H9 (cell line): Measurements from ENCODE around the gene RNU1-1. TPM values are rescaled to one million over a fixed set of nuclear protein-coding genes. Genes with fewer than 3 reads are reported as not detected.
A peak's percentile ranks its signal among the peaks of the same experiment; 100 is the strongest.
"Not testable (repeated sequence)": the region's sequence is repeated elsewhere in the genome, so short reads cannot be mapped to it uniquely, and the experiment has no call there.

Source experiments
- DNase-seq: peaks from one replicate; pipeline ENCODE4 v3.0.0-alpha.2; 2017
- H2AFZ ChIP-seq: one replicate; pipeline ENCODE4 v1.6.1; 2013; ENCODE audit warnings: mild to moderate bottlenecking, low read length, control low read depth, moderate library complexity
- H2AK5ac ChIP-seq: 2 replicates; pipeline ENCODE4 v1.6.1; 2013; ENCODE audit warnings: low read length, control low read depth, mixed read lengths; ENCODE audit not compliant: insufficient read length
- H2BK120ac ChIP-seq: one replicate; pipeline ENCODE4 v1.6.1; 2013; ENCODE audit warnings: low read depth, mild to moderate bottlenecking, low read length, control low read depth, inconsistent platforms; ENCODE audit not compliant: poor library complexity, severe bottlenecking
- H2BK12ac ChIP-seq: 2 replicates; pipeline ENCODE4 v1.6.1; 2013; ENCODE audit warnings: low read length, control low read depth, mixed read lengths, low read depth; ENCODE audit not compliant: insufficient read length
- H2BK15ac ChIP-seq: 2 replicates; pipeline ENCODE4 v1.6.1; 2013; ENCODE audit warnings: low read depth, low read length, control low read depth
- H2BK20ac ChIP-seq: one replicate; pipeline ENCODE4 v1.6.1; 2013; ENCODE audit warnings: low read depth, mild to moderate bottlenecking, low read length, control low read depth, inconsistent platforms; ENCODE audit not compliant: poor library complexity, severe bottlenecking
- H2BK5ac ChIP-seq: 2 replicates; pipeline ENCODE4 v1.6.1; 2013; ENCODE audit warnings: low read length, control low read depth, mixed read lengths; ENCODE audit not compliant: insufficient read length
- H3K14ac ChIP-seq: 2 replicates; pipeline ENCODE4 v1.6.1; 2013; ENCODE audit warnings: low read length, control low read depth; ENCODE audit not compliant: insufficient read depth
- H3K18ac ChIP-seq: 2 replicates; pipeline ENCODE4 v1.6.1; 2013; ENCODE audit warnings: low read depth, mild to moderate bottlenecking, mixed read lengths, low read length, control low read depth; ENCODE audit not compliant: insufficient read length
- H3K23ac ChIP-seq: 2 replicates; pipeline ENCODE4 v1.6.1; 2013; ENCODE audit warnings: low read length, control low read depth, mixed read lengths, low read depth; ENCODE audit not compliant: insufficient read length
- H3K23me2 ChIP-seq: 2 replicates; pipeline ENCODE4 v1.6.1; 2013; ENCODE audit warnings: low read depth, mild to moderate bottlenecking, mixed read lengths, low read length, control low read depth; ENCODE audit not compliant: insufficient read length, poor library complexity, severe bottlenecking
- H3K27ac ChIP-seq: 2 replicates; pipeline ENCODE4 v1.5.1; 2013; ENCODE audit warnings: low read length, control low read depth, mixed read lengths, low read depth; ENCODE audit not compliant: insufficient read length
- H3K27me3 ChIP-seq: 2 replicates; pipeline ENCODE4 v1.6.1; 2013; ENCODE audit warnings: low read length, control low read depth, inconsistent platforms; ENCODE audit not compliant: insufficient read depth
- H3K4ac ChIP-seq: 2 replicates; pipeline ENCODE4 v1.6.1; 2013; ENCODE audit warnings: low read depth, mild to moderate bottlenecking, control low read depth, inconsistent platforms, low read length, moderate library complexity
- H3K4me1 ChIP-seq: 2 replicates; pipeline ENCODE4 v1.6.1; 2013; ENCODE audit warnings: low read length, control low read depth, inconsistent platforms; ENCODE audit not compliant: insufficient read depth
- H3K4me2 ChIP-seq: 2 replicates; pipeline ENCODE4 v1.6.1; 2013; ENCODE audit warnings: low read length, control low read depth, mixed read lengths; ENCODE audit not compliant: insufficient read length, insufficient read depth
- H3K56ac ChIP-seq: 2 replicates; pipeline ENCODE4 v1.6.1; 2013; ENCODE audit warnings: low read depth, mild to moderate bottlenecking, mixed read lengths, low read length, control low read depth; ENCODE audit not compliant: insufficient read length
- H3K79me1 ChIP-seq: 2 replicates; pipeline ENCODE4 v1.6.1; 2013; ENCODE audit warnings: low read depth, mild to moderate bottlenecking, moderate library complexity, low read length, control low read depth, inconsistent platforms; ENCODE audit not compliant: insufficient read depth, poor library complexity, severe bottlenecking
- H3K79me2 ChIP-seq: 2 replicates; pipeline ENCODE4 v1.6.1; 2013; ENCODE audit warnings: low read length, control low read depth, inconsistent platforms; ENCODE audit not compliant: insufficient read depth
- H3K9ac ChIP-seq: 2 replicates; pipeline ENCODE4 v1.6.1; 2013; ENCODE audit warnings: low read length, control low read depth, mixed read lengths; ENCODE audit not compliant: insufficient read length; ENCODE audit errors: extremely low read depth
- H3K9me3 ChIP-seq: one replicate; pipeline ENCODE4 v1.6.1; 2013; ENCODE audit warnings: low read depth, low read length, inconsistent platforms; ENCODE audit not compliant: control insufficient read depth
- H3T11ph ChIP-seq: one replicate; pipeline ENCODE4 v1.6.1; 2013; ENCODE audit warnings: mild to moderate bottlenecking, low read length, control low read depth, inconsistent platforms
- H4K20me1 ChIP-seq: one replicate; pipeline ENCODE4 v1.6.1; 2013; ENCODE audit not compliant: control insufficient read depth, insufficient read length, insufficient read depth
- H4K5ac ChIP-seq: 2 replicates; pipeline ENCODE4 v1.6.1; 2013; ENCODE audit warnings: low read depth, mild to moderate bottlenecking, mixed read lengths, low read length, control low read depth; ENCODE audit not compliant: insufficient read length
- H4K8ac ChIP-seq: replicated peaks from 2 replicates; pipeline ENCODE4 v1.6.1; 2013; ENCODE audit warnings: low read length, control low read depth, mixed read lengths, low read depth; ENCODE audit not compliant: insufficient read length
- H4K91ac ChIP-seq: 2 replicates; pipeline ENCODE4 v1.6.1; 2013; ENCODE audit warnings: low read depth, mild to moderate bottlenecking, moderate library complexity, mixed read lengths, low read length, control low read depth; ENCODE audit not compliant: insufficient read length
- H3K27ac Mint-ChIP-seq, 3 experiments: 2 replicates in 2 of 3; 3 replicates in 1 of 3; pipeline ENCODE4 v1.8.0; 2020 to 2021; ENCODE audit warnings: mixed read lengths in 3 of 3, mild to moderate bottlenecking in 1 of 3, moderate library complexity in 1 of 3
- H3K27me3 Mint-ChIP-seq: 2 replicates; pipeline ENCODE4 v1.8.0; 2021; ENCODE audit warnings: low read depth, mild to moderate bottlenecking, moderate library complexity, mixed read lengths
- H3K36me3 Mint-ChIP-seq, 3 experiments: 2 replicates in 2 of 3; 3 replicates in 1 of 3; pipeline ENCODE4 v1.8.0; 2020 to 2021; ENCODE audit warnings: low read depth in 3 of 3, mixed read lengths in 3 of 3; ENCODE audit not compliant: insufficient read depth in 1 of 3
- H3K4me1 Mint-ChIP-seq, 2 experiments: 2 replicates each; pipeline ENCODE4 v1.8.0; 2020; ENCODE audit warnings: mixed read lengths in 2 of 2
- H3K4me3 Mint-ChIP-seq, 2 experiments: 2 replicates in 1 of 2; 3 replicates in 1 of 2; pipeline ENCODE4 v1.8.0; 2020 to 2021; ENCODE audit warnings: mild to moderate bottlenecking in 2 of 2, mixed read lengths in 2 of 2, moderate library complexity in 1 of 2
- H3K9me3 Mint-ChIP-seq, 2 experiments: 2 replicates in 1 of 2; 3 replicates in 1 of 2; pipeline ENCODE4 v1.8.0; 2020; ENCODE audit warnings: mild to moderate bottlenecking in 2 of 2, mixed read lengths in 2 of 2, moderate library complexity in 1 of 2
- WGBS: extraction: QIAGEN DNeasy Blood & Tissue Kit; methylation state at CpG from one replicate; pipeline ENCODE4 v1.1.7; 2013; ENCODE audit warnings: missing lambda C conversion rate, low lambda C conversion rate, mixed read lengths; ENCODE audit not compliant: insufficient read length; ENCODE audit errors: extremely low coverage; 5-methylcytosine and 5-hydroxymethylcytosine counted together
- total RNA-seq: library from RNA; stranded (reverse); gene quantifications from 2 replicates; pipeline ENCODE4 v1.2.1, GENCODE V29; 2021

RNU1-1 gene
- total RNA-seq, 1 experiment from 2014 or later = 2,051 TPM

- not testable (repeated sequence) for H3K27me3 Mint-ChIP-seq, H3K79me1 ChIP-seq, H3K23me2 ChIP-seq, H2BK12ac ChIP-seq, H3K27ac ChIP-seq, H3K27me3 ChIP-seq, H3K27ac Mint-ChIP-seq, H3K9me3 Mint-ChIP-seq, H2BK5ac ChIP-seq, DNase-seq, H3K9me3 ChIP-seq, H3K4me2 ChIP-seq, H3K4me1 ChIP-seq, H3K56ac ChIP-seq, H2AK5ac ChIP-seq, H3K23ac ChIP-seq, H4K8ac ChIP-seq, H4K91ac ChIP-seq, H2AFZ ChIP-seq, H4K20me1 ChIP-seq, H3K18ac ChIP-seq, H3K14ac ChIP-seq, H2BK15ac ChIP-seq, H3T11ph ChIP-seq, H2BK20ac ChIP-seq, H3K79me2 ChIP-seq, H3K4ac ChIP-seq, H4K5ac ChIP-seq, H2BK120ac ChIP-seq, H3K9ac ChIP-seq
- Mint-ChIP-seq H3K36me3 (peaks cover 0 to 14% (median 7%) of the 10 kb centered on the region in 3 experiments; a peak in 6 of 7 replicates), H3K4me3 (peak overlapping the region in 1 of 2 experiments; percentile 17; a peak in 1 of 5 replicates), H3K4me1 (peaks cover 14 to 27% of the 10 kb centered on the region in 2 experiments)
- no CpG with 5 or more reads among the region's 7 CpGs for WGBS
Measured at GRCh38 chr1:16492937-16493336, 21.1 kb downstream of the RNU1-1 start.
